GM18511 (cell line): ENCODE data around the gene TAB3.

Experiments
- ATAC-seq: cut with Tn5 transposase; IDR thresholded peaks from one replicate; pipeline ENCODE4 v1.9.1; 2021; ENCODE audit warnings: mild to moderate bottlenecking, moderate library complexity; ENCODE audit not compliant: unreplicated experiment

The TAB3 gene

DNA sequence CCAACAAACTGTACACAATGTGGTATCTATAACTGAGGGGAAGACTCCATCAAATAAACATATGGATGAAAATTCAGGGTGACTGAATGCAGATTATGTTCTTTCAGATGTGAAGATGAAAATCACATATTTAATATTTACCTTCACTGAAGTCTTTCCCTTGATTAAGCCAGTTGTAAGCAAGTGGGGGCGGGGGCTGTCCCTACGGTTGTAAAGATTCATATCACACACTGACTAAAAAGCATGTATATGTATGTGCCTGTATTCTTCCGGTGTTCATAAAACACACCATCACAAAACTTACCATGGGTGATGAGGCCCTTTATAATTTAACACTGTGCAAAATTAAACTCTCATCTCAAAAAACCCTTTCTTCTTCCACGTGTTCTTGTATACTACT, 1.3 kb downstream of the TAB3 start:
- ATAC-seq: no peak

DNA sequence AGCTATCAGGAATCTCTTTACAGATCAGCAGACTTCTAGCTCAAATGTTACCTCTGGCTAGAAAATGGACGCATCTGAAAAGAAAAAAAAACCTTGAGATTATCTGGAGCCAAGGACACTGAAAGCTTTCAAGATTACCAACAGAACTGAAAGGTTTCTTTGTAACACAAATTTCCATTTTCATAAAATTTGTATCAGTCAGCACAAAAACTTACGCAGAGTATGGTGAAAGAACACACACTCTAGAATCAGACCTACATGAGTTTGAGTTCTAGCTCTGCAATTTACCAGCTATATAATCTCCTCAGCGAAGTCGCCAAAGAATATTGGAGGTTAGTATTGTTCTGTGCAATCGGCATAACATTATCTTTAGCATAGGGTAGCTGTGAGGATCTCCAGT, 1.8 kb downstream of the TAB3 start:
- ATAC-seq: no peak

- no peak for ATAC-seq
Observed at GRCh38 chrX:30885136-30885535, 3.9 kb downstream of the TAB3 start.

GRCh38 chrX:30883138-30883537, 5.9 kb downstream of the TAB3 start:
- ATAC-seq: no peak

DNA sequence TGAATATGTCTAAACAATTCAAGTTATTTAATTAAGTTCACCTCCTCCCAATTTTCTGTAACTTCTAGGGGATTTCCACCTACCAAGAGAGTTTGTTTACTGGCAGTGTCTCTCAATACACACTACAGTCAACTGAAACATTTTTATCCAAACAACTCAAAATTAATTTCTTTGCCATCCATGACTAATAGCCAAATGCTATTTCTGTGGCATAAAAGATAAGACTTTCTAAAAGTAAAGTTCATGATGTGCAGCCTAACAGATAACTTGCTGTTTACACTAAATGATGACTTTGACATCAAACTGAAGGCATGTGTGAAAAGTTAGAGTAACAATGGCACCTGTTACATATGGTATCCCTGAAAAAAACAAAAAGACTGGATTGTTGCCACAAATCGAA, 7.3 kb downstream of the TAB3 start:
- no peak for ATAC-seq

- ATAC-seq: no peak
Observed at GRCh38 chrX:30881390-30881789, 7.7 kb downstream of the TAB3 start.

GRCh38 chrX:30880058-30880457, 9.0 kb downstream of the TAB3 start:
- ATAC-seq: no peak

- ATAC-seq: no peak
Observed at GRCh38 chrX:30876367-30876766, 12.7 kb downstream of the TAB3 start.

DNA sequence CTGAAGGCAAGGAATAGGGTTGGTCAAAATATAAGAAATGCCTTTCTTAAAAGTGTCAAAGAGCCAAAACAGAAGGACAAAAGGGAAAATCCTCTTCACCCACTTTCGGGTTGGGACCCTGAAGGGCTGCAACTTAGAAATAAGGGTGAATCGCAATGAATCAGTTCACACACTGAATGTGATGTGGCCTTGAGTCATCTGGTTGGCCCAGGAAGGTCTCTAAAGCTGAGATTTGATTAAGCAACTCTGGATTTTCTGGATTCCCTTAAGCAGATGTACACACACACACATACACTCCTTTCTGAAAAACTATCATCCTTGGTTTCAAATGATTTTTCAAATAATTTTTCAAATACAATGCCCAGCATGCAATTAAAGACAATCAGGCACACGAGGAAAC, 13.1 kb downstream of the TAB3 start:
- ATAC-seq: no peak

DNA sequence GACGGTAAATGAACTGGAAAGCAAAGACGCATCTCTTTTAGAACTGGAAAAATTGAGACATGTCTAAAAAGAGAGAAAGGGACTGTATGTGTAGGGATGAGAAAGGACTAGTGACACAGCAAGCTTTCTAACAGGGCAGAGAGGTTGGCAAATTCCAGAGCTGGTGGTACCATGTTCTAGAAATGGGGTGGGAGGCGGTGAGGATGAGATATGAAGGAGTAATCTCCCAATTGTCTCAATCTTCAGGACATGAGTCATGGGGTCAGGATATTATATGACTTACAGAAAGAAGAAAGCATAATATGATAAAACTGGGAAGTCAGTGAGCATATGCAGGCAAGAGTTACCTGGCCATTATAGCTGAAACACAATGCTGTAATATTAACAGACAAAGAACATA, 14.2 kb downstream of the TAB3 start:
- ATAC-seq: no peak

- ATAC-seq: no peak
Observed at GRCh38 chrX:30870572-30870971, 18.5 kb downstream of the TAB3 start.

- ATAC-seq: no peak
Observed at GRCh38 chrX:30865612-30866011, 23.4 kb downstream of the TAB3 start.

DNA sequence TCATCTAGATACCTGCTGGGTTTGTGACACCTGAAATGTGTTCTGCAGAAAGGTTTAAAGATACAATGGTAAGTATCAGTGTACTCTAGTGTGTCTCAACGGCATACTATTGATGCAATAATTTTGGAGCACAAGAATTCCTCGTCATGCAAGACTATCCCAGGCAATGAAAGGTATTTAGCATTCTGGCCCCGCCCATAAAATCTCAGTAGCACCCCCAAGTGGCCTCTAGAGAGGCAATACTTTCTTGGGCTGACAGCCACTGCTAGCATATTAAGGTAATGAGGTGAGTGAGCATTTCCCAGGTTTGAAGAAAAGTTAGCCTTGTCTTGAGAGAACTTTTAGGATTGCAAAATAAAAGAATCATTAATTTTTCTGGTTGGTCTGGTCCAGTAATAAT, 24.0 kb downstream of the TAB3 start:
- ATAC-seq: no peak

- no peak for ATAC-seq
Observed at GRCh38 chrX:30864383-30864785, 24.7 kb downstream of the TAB3 start.

GRCh38 chrX:30863974-30864373, 25.1 kb downstream of the TAB3 start:
- no peak for ATAC-seq

- ATAC-seq: no peak
Observed at GRCh38 chrX:30858098-30858497, 31.0 kb downstream of the TAB3 start.

GRCh38 chrX:30851449-30851848, 37.6 kb downstream of the TAB3 start:
- no peak for ATAC-seq

- no peak for ATAC-seq
Observed at GRCh38 chrX:30835373-30835772, 53.7 kb downstream of the TAB3 start.

- ATAC-seq: no peak
Observed at GRCh38 chrX:30833896-30834295, 55.2 kb downstream of the TAB3 start.

- no peak for ATAC-seq
Observed at GRCh38 chrX:30831082-30831481, 58.0 kb downstream of the TAB3 start.

DNA sequence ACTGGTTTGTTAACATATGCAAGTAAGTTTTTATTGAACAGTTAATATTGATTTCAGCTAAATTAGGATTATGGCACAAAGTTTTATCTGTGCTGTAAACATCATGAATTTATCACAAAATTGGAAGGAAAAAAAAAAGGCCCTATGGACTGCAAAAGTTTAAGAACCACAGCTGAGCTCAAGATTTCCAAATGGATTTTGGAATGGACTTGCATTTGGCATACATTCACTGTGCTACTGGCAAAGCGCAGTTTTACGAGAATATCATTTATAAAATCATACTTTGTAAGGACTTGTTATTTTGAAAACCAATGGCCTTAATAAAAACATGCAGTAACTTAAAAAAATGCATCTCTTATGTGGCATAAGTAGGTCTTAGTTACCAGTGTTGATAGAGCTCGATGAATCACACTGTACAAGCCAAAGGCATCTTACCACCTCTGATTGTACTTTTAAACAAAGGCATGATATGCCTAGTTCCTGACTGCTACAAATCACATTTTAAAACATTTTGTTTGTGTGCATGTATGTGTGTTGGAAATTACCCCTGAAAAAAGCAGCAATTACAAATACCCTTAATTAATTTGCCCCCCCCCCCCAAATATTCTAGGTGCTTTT, 58.6 kb downstream of the TAB3 start:
- ATAC-seq: no peak

- no peak for ATAC-seq
Observed at GRCh38 chrX:30824275-30824674, 64.8 kb downstream of the TAB3 start.

DNA sequence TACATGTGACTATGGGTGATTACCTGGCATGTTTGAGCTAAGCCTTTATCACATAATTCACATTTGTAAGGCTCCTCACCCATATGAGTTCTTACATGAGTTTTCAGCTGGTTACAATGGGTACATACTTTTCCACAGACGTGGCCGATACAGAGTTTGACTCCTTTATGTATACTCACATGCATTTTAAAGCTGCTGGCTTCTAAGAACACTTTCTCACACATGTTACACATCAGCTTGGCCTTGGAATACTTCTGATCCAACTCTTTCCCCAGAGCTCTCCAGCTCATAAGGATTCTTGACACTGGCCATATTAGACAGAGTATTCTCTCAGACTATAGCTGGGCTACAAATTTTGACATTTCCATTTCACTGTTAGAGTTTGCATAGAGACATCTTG, 66.3 kb downstream of the TAB3 start:
- no peak for ATAC-seq
